Mesothelial cell of epicardium (in vitro differentiated cells): Measurements from ENCODE around the gene PCGF2. TPM values are rescaled to one million over a fixed set of nuclear protein-coding genes. Genes with fewer than 3 reads are reported as not detected.
A peak's percentile ranks its signal among the peaks of the same experiment; 100 is the strongest.

Experiments used
- DNase-seq, 2 experiments: peaks; one replicate each; pipeline ENCODE4 v3.0.0; 2021; ENCODE audit warnings: low spot score in 2 of 2; ENCODE audit not compliant: unreplicated experiment in 2 of 2
- H3K27ac Mint-ChIP-seq: 2 replicates; pipeline ENCODE4 v1.8.0; 2021; ENCODE audit warnings: mixed read lengths
- H3K27me3 Mint-ChIP-seq: 2 replicates; pipeline ENCODE4 v1.8.0; 2021; ENCODE audit warnings: low read depth, mixed read lengths
- H3K36me3 Mint-ChIP-seq: 2 replicates; pipeline ENCODE4 v1.8.0; 2021; ENCODE audit warnings: mixed read lengths
- H3K4me1 Mint-ChIP-seq: 2 replicates; pipeline ENCODE4 v1.8.0; 2021; ENCODE audit warnings: mixed read lengths
- H3K4me3 Mint-ChIP-seq: 2 replicates; pipeline ENCODE4 v1.8.0; 2021; ENCODE audit warnings: mild to moderate bottlenecking, moderate library complexity, mixed read lengths
- H3K9me3 Mint-ChIP-seq: 2 replicates; pipeline ENCODE4 v1.8.0; 2021; ENCODE audit warnings: mixed read lengths
- CTCF ChIP-seq: fragments of 200-600 bp; sonication (generic); IDR thresholded peaks from one replicate; pipeline ENCODE4 v1.5.0; 2021; ENCODE audit warnings: antibody characterized with exemption; ENCODE audit not compliant: unreplicated experiment
- total RNA-seq: library from RNA; stranded (reverse); gene quantifications from 3 replicates; pipeline ENCODE4 v1.2.1, GENCODE V29; 2021

The PCGF2 gene
- total RNA-seq, 1 donor from 2014 or later: 83.3 TPM

- TF ChIP-seq CTCF: no peak
- DNase-seq: no peak
- Mint-ChIP-seq H3K27ac (no peak overlapping the region), H3K4me1 (no peaks in the 10 kb centered on the region), H3K9me3 (no peaks in the 10 kb centered on the region), H3K36me3 (peaks cover 32% of the 10 kb centered on the region), H3K27me3 (no peaks in the 10 kb centered on the region), H3K4me3 (no peak overlapping the region)
These were observed 14.1 kb upstream of the PCGF2 start for GRCh38 chr17:38762231-38762630.

- Mint-ChIP-seq H3K4me1 (no peaks in the 10 kb centered on the region), H3K27me3 (no peaks in the 10 kb centered on the region), H3K27ac (no peak overlapping the region), H3K36me3 (peaks cover 30% of the 10 kb centered on the region), H3K4me3 (no peak overlapping the region), H3K9me3 (no peaks in the 10 kb centered on the region)
- DNase-seq: no peak
- TF ChIP-seq CTCF: no peak
These were observed 13.5 kb upstream of the PCGF2 start for GRCh38 chr17:38761612-38762011.

- Mint-ChIP-seq H3K4me3 (peak overlapping the region; percentile 91), H3K4me1 (peaks cover 31% of the 10 kb centered on the region)
These were observed 5.0 kb upstream of the PCGF2 start for GRCh38 chr17:38753071-38753506.

GRCh38 chr17:38752308-38753070 is 4.4 kb upstream of the PCGF2 start, which contains the start of gene PSMB3:
PSMB3 (plus strand) TSS chr17:38752741; CDS start chr17:38752827, 86 bp downstream.
- H3K36me3 Mint-ChIP-seq: peaks cover 3% of the 10 kb centered on the region
- H3K27ac Mint-ChIP-seq: peak within 1 kb of the TSS; percentile 90
- peak within 1 kb of the TSS; percentile 91 for H3K4me3 Mint-ChIP-seq
- H3K27me3 Mint-ChIP-seq: no peaks in the 10 kb centered on the region
- no peak for TF ChIP-seq CTCF
- no peaks in the 10 kb centered on the region for H3K9me3 Mint-ChIP-seq
- DNase-seq: peak; percentile 88
- peaks cover 31% of the 10 kb centered on the region for H3K4me1 Mint-ChIP-seq

More at GRCh38 chr17:38753071-38753506, 5.0 kb upstream of the PCGF2 start:
- H3K27me3 Mint-ChIP-seq: no peaks in the 10 kb centered on the region
- H3K27ac Mint-ChIP-seq: peak overlapping the region; percentile 90
- peak in 1 of 2 experiments; percentile 47 for DNase-seq
- no peak for TF ChIP-seq CTCF
- H3K9me3 Mint-ChIP-seq: no peaks in the 10 kb centered on the region
- peaks cover 3% of the 10 kb centered on the region for H3K36me3 Mint-ChIP-seq

- H3K4me1 Mint-ChIP-seq: peaks cover 32% of the 10 kb centered on the region
- no peak for TF ChIP-seq CTCF
- no peaks in the 10 kb centered on the region for H3K27me3 Mint-ChIP-seq
- H3K36me3 Mint-ChIP-seq: peaks cover 3% of the 10 kb centered on the region
- peak overlapping the region; percentile 90 for H3K27ac Mint-ChIP-seq
- H3K9me3 Mint-ChIP-seq: no peaks in the 10 kb centered on the region
- peak; percentile 77 to 96 for DNase-seq
- peak overlapping the region; percentile 91 for H3K4me3 Mint-ChIP-seq
These were observed 3.7 kb upstream of the PCGF2 start for GRCh38 chr17:38751808-38752307.
